ENCODE results near the gene MRM2.

GRCh38 chr7:2264158-2264557 is 22.2 kb upstream of the MRM2 start:
- TF ChIP-seq CTCF (conservative IDR thresholded peaks at IDR 0.05), result no peak
- no peak for TF ChIP-seq ZFX (IDR thresholded peaks at IDR 0.05)

Data from C4-2B (cell line).